GM18909 (cell line): ENCODE data around the gene PLEKHA8.
A peak's percentile ranks its signal among the peaks of the same experiment; 100 is the strongest.

Experiments used
- ATAC-seq: cut with Tn5 transposase; IDR thresholded peaks from one replicate; pipeline ENCODE4 v1.9.1; 2021; ENCODE audit warnings: mild to moderate bottlenecking; ENCODE audit not compliant: unreplicated experiment, poor library complexity

PLEKHA8 gene

DNA sequence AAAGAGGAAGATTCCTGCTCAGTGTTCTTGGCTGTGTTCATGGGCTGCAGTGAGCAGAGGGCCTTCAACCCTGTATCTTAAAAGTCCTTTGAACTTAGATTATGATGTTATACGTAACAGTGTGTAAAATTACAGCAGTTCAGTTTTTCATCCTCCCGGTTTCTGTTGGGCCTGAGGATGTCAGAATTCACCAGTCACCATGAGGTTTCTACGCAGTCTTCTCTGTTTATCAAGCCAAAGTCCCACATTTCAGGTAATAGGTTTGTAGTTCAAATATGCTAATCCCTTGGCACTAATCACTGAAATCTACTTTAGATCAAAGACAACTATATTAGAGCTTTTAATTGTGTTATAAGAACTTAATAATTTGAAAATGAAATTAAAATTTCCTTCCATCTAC, 24.9 kb downstream of the PLEKHA8 start:
- ATAC-seq: no peak

DNA sequence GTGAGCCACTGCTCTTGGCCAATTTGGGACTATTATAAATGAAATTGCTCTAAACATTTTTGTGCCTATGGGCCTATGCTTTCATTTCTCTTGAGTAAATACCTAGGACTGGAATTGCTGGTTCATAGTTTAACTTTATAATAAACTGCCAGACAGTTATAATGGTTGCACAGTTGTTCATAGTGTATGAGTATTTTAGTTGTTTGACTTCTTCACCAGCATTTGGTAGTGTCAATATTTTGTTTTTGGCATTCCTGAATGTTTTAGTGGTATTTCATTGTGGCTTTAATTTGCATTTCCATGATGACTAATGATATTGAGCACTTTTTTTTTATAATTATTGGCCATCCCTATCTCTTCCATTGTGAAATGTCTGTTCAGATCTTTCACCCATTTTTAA, 29.5 kb downstream of the PLEKHA8 start:
- no peak for ATAC-seq

DNA sequence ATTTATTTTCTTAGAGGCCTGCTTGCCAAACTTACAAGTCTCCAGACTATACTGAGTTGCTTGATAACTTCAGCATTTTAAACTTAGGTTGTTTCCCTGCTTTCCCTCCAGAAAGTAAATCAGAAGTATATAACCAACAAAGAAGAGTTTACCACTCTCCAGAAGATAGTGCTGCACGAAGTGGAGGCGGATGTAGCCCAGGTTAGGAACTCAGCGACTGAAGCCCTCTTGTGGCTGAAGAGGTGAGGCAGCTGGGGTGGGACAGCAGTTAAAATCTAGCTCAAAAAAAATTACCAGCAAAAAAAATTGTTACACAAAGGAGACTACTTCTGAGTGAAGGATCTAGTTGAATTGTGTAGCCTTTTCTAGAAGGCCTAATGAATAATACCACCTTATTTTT, 33.6 kb downstream of the PLEKHA8 start:
- ATAC-seq: peak; percentile 75

DNA sequence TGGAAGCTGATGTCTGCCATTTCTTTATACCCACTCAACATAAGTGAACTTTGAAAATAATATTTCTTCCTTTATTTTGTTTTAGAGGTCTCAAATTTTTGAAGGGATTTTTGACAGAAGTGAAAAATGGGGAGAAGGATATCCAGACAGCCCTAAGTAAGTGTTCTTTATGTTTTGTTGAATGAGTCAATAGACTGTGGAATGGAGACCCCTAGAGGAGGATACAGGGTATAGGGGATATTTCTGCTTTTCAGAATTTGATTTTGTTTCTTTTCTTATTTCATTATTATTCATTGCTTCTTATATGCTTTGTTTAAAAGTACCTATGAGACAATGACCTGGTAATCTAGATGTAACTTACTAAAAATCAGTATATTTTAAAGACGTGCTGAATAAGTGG, 34.4 kb downstream of the PLEKHA8 start:
- ATAC-seq: no peak

DNA sequence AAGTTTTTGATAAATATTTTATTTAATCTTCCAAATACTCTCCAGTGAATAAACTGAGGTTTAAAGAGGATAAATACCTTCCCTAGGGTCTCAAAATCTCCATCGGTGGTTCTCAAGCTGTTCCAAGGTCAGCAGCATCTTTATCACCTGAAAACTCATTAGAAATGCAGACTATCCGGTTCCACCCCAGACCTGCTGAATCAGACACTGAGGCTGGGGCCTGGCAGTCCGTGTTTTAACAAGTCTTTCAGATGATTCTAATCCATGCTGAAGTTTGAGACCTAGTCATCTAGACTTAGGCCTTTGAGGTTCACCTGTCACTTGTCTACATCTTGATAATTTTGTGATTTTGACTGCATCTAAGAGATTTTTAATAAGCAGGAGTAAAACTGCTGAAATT, 37.5 kb downstream of the PLEKHA8 start:
- no peak for ATAC-seq

DNA sequence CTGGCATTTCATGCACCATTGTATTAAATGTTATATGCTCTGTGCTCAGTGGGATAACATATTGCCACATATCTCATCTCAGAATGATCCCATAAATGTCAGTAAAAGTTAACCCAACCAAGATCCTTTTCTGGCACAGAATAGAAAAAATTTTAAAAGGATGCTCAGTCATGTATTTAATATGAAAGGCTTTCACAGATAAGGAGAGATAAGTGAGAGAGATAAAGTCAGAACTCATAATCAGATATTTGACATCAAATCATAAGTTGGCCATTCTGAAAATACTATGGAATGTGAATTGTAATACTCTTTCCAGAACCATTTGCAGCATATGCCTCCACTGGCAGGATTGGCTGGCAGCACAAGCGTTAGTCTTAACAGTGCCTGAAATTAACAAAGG, 38.5 kb downstream of the PLEKHA8 start:
- no peak for ATAC-seq

DNA sequence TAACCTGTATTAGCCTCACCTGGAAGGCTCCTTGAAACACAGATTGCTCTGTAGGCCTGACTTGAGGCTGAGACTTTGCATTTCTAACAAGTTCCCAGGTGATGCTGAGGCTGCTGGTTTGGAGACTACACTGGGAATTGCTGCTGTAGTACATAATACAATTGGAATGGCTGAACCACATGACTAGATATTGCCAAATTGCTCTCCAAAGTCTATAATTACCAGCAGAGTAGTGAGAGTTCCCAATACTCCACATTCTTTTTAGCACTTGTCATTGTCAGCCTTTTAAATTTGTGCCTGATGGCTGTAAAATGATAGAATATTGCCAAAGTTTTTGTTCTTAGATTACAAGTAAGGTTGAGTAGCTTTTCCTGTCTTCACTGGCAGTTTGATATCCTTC, 39.9 kb downstream of the PLEKHA8 start:
- no peak for ATAC-seq

DNA sequence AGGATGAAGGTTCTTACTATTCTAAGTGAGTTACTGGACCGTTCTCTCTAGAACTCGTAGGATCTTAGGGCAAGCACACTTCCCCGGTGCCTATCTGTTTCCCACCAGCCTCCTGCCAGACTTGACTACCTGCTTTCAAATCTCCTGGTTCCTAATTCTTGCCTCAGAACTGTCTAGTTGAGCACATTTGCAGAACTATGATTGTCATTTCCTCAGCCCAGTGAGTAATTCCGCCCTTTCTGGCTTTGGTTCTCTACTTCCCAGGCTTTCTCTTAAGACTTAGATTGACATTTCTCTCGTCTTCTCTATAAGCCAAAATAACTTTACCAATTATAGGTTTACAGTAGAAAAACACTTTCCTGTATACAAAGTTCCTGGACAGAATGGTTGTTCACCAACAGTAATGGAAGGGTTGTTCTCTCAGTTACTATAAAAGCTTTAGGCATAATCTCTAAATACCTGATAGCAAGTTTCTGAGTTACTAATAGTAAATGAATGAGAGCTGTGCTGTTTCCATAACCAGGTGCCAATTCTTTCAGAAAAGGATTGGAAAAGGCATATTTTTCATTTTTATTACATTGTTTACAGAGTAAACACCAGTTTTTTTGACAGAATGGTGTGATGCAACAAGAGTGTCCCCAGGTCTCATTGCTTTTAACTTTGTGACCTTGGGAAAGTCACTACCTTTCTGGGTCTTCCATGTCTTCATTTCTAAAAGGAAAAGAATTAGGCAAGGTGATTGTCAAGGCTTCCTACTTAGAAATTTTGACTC, 41.1 kb downstream of the PLEKHA8 start:
- ATAC-seq: no peak

DNA sequence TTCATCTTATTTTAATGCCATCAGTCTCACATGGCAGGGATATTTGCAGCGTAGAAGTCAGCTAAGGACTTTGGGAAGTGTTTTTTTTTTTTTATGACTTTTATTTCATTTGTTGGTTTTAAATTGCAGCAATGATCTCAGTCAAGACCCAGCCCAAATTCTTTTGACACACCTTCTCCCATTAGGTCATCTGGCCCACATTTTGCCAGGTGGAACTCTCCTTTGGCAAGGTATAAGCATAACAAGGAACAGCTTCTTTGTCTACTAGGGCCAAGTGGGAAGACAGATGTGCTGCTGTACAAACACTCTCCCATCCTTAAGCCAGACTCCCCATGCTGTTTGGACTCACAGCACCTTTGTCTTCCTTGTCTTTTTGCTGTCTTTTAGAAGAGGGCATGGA, 41.8 kb downstream of the PLEKHA8 start:
- no peak for ATAC-seq

DNA sequence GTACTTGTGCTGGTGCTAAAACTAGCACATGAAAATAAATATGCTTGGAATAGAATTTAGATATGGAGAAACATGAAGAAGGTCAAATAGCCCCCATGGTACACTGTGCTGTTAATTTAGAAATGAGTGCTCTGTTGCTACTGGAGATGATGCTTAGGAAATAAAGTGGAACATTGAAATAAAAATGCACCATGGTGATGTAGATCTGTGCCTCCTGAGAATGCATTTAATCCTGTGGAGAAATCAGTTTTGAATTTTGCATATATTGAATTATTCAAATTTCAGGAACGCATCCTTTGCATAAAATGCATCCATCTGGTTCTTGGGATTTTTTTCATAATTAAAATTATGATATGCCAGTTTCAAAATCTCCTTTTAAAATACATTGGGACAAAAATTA, 44.5 kb downstream of the PLEKHA8 start:
- no peak for ATAC-seq

DNA sequence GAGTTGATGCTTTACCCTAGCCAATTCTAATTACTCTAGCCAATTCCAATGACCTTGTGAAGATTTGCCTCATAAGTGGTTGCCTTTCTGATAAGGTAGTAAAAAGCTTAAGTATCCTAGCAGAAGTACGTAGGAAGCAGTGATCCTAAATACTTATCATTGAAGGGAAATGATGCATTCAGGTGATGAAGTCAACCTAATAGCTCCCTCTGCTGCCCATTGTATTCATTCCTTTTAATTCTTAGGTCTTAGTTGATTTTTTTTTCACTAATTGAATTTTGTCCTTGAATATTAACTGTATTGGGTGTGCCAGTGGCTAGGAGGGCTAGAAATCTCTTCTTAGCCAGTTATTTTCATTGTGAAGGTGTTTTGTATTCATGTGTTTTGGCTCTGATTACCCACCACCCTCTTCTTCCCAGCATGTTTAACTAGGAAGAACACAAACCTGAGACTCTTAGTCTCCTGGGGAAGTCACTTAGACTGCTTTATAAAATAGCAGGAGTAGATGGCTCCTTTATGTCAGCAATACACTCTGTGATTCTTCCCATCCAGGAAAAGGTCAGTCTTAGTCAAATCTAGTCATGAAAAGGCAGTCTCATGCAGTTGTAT, 46.3 kb downstream of the PLEKHA8 start:
- no peak for ATAC-seq

DNA sequence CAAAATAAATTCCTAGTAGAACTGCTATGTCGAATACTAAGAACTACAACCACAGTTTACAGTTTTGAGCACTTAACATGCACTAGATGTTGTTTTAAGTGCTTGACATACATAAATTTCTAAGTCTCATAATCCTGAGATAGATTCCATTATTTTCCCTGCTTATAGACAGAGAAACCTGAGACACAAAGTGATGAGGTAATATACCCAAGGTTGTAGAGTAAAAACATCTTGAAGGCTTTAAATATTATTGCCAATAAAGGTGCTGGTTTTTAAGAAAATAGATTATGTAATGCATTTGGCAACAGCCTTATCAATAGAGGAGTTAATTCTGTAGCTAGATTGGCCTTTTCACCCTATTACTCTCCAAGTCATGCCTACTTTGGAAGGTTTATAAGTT, 48.2 kb downstream of the PLEKHA8 start:
- no peak for ATAC-seq

DNA sequence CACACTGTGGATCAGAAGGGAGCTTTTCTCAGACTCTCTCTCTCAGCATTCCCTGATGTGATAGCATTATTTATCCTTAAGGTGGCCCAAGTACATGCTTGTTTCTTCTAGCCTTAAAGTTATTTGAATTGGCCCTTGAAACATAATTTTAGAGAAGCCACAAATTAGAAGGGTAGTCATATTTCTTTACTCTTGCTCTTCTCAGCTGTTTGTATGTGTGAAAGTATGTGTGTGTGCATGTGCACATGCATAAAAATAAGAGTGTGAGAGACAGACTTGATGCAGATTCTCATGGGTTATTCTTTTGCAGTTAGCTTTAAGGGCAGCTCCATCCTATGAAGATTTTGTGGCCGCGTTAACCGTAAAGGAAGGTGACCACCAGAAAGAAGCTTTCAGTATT, 50.1 kb downstream of the PLEKHA8 start:
- ATAC-seq: no peak

DNA sequence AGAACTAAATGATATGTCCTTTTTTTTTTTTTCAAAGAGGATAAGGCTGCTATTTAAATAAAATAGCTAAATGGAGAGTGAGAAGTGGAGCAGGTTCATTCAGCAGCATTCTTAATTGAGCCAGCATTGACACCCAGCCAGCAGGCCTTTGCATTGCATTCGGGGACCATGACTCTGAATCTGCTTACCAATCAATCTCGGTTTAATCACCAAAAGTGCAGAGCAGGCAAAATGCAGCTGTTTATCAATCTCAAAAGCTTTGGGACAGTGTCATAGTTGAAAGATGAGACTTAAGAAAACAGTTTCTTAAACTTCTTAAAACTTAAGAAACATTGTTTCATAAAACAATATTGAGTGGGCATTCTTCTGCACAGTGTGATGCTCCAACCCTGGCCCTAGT, 51.7 kb downstream of the PLEKHA8 start:
- no peak for ATAC-seq

DNA sequence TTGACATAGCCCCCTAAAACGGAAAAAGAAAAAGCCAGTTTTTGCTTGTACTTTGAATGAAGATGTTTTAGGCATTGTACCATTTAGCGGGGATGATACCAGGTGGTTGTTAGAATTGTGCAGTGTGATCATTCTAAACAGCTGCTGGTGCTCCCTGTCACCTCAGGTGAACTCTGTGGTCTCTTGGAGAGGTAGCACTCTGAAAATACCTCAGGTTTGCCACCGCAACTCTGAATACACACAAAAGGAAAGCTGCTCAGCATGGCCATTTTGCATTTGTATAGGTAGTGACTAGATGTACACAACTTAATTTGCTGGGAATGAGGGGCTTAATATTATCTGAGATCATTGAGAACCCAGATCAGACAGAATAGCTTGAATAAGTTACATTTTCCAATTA, 52.6 kb downstream of the PLEKHA8 start:
- ATAC-seq: no peak

DNA sequence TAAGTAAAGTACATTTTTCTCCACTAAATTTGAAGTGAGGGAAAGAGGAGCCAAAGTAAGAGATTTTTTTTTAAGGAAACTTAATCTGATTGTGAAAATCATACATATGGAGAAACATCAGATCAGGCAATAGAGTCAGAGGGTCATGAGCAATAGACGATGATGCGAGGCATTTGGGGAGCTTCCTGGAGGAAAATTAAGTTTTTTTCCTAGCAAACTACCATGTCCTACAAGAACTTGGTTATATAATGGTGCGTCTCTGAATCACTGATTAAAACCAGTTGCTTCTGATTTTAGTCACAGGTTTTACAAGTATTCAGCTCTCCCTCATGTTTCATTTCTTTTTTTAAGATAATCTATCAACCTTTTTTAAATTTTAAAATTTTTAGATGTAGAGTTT, 54.5 kb downstream of the PLEKHA8 start:
- no peak for ATAC-seq

DNA sequence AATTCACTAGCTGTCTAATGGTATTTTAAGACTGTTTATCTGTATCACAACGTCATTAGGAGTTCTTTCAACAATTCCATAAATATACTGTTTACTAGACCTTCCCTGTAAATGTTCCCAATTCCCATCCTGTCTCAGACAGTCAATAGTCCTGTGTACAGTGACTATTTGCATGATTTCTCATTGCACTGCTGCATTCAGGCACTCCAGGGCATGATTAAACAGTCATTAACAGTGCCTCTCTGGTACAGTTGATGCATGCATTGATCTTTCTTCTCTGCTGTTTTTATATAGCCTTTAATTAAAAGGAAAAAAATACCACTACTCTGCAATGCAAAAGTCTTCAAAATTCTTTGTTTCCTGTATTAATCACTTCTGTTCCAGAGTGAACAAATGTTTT, 55.1 kb downstream of the PLEKHA8 start:
- ATAC-seq: no peak

DNA sequence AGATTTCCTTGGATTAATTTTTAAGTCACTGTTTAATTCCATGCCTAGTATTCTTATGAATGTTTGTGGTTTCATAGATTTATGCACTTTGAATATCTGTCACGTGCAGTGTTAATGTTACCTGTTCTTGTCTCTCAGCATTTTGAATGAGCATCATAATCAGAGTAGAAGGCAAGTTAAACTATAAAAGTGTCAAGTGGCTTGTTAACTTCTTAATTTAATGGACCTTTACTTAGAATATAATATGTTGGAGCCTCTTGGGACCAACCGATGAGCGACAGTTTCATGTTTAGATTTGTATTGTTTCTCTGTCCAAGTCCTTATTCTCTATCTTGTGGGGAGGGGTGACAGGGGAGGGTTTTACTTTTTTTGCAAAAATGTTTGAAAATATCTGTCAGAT, 56.0 kb downstream of the PLEKHA8 start:
- no peak for ATAC-seq

DNA sequence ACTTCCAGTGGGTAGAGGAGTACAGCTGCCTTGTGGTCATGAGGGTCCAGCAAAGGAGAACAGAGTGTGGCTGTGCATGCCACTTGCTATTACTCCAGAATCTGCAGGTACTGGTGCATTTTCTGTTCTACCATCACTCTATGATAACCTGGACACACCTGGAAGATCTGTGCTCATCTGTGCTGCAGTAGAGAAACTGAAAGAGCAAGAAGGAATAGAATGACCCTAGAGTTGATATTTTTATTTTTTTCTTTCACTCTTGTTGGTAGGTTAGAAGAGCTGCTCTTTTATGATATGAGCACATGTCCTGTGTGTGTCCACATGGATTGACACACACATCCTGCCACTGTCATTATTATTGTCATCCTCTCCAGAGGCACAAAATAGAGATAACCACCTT, 58.3 kb downstream of the PLEKHA8 start:
- ATAC-seq: no peak

DNA sequence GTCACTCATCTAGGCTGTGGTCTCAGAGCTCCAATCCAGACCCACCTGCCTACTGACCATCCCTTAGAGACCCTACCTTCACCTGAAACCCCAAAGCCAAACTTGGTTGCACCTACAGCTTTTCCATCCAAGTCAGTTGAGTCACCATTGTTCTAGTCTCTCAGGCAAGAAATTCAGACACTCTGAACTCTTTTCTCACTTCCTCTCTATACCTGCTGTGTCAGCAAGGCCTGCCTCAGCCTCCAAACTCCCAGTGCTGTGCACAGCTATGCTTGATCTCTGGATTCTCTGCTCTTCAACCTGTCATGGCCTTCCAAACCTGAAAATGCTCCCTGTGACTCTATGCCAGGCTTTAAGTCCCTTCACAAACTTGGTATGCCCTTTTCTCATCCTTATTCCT, 59.2 kb downstream of the PLEKHA8 start:
- no peak for ATAC-seq

DNA sequence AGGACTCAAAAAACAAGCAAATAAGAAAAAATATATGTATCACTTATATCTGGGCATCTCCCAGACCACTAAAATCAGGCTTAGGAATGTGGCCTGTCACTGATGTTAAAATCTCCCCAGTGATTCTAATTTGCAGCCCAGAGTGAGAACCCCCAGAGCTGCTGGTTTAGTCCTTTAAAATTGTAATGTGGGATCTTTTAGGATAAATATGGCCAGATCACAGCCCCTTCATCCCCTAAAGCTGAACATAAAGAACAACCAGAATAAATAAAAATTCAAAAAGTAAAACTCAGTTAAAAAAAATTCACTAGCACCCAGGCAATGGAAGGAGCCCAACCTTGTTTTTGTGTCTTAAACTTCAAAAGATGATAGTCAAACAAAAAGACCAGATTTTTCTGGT, 60.1 kb downstream of the PLEKHA8 start:
- no peak for ATAC-seq

DNA sequence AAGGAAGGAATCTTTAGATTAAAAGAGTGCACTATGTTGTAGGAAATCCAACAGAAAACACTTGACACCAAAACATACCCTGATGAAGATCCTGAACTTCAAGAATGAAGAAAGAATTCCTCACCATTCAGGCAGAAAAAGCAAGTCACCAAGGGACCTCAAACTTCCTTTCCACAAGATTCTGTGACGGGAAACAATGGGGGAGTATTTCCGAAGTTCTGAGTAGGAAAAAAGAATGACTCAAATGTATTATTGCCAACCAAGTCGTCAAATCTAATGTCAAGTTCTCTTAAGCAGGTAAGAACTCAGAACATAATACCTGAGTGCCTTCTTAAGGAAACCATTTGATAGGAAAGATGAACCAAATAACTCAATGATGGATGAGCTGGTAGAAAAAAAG, 61.9 kb downstream of the PLEKHA8 start:
- no peak for ATAC-seq
